PC-9 (cell line): ENCODE results near the gene ISG15. TPM values are rescaled to one million over a fixed set of nuclear protein-coding genes. Genes with fewer than 3 reads are reported as not detected.
"Not testable (repeated sequence)": the region's sequence is repeated elsewhere in the genome, so short reads cannot be mapped to it uniquely, and the experiment has no call there.

Source experiments
- BruUV-seq: library from RNA; stranded (reverse); fragments of 400-500 nt; replicated peaks from 2 replicates; lab custom pipeline; 2021; lab: Mats Ljungman, UMichigan
- CTCF ChIA-PET: fragments of 300-600 bp; sonication (Branson Sonifier 250); formaldehyde crosslinking; loops from one replicate; lab custom pipeline; 2022; ENCODE audit warnings: antibody characterized with exemption; lab: Charles Lee
- POLR2A ChIA-PET: fragments of 300-600 bp; sonication (Branson Sonifier 250); formaldehyde crosslinking; loops from one replicate; lab custom pipeline; 2022; ENCODE audit warnings: antibody characterized with exemption; ENCODE audit not compliant: unreplicated experiment; lab: Charles Lee
- DNase-seq, 2 experiments: peaks; one replicate each; pipeline versions ENCODE4 v3.0.0 to v3.0.0-alpha.2; 2015 to 2022; ENCODE audit warnings: mixed read lengths in 1 of 2
- H2AFZ ChIP-seq: fragments of 200-600 bp; sonication (generic); 2 replicates; pipeline ENCODE4 v1.8.1; 2017; ENCODE audit warnings: antibody characterized with exemption
- H3F3A ChIP-seq: fragments of 200-600 bp; sonication (generic); 2 replicates; pipeline ENCODE4 v1.8.1; 2017; ENCODE audit warnings: antibody characterized with exemption, mild to moderate bottlenecking, low read depth; ENCODE audit not compliant: insufficient read depth
- H3K27ac ChIP-seq: fragments of 200-600 bp; sonication (generic); 2 replicates; pipeline ENCODE4 v1.6.1; 2016; ENCODE audit warnings: mixed run types
- H3K27me3 ChIP-seq: fragments of 200-600 bp; sonication (generic); 2 replicates; pipeline ENCODE4 v1.6.1; 2016; ENCODE audit warnings: low read depth, mixed run types; ENCODE audit not compliant: insufficient read depth
- H3K36me3 ChIP-seq: fragments of 200-600 bp; sonication (generic); 2 replicates; pipeline ENCODE4 v1.6.1; 2016; ENCODE audit warnings: low read depth, mixed run types
- H3K4me1 ChIP-seq: fragments of 200-600 bp; sonication (generic); replicated peaks from 2 replicates; pipeline ENCODE4 v1.6.1; 2016; ENCODE audit warnings: mixed run types; ENCODE audit not compliant: insufficient read depth
- H3K4me2 ChIP-seq: fragments of 200-600 bp; sonication (generic); 2 replicates; pipeline ENCODE4 v1.6.1; 2017; ENCODE audit warnings: mixed run types
- H3K4me3 ChIP-seq: fragments of 200-600 bp; sonication (generic); 2 replicates; pipeline ENCODE4 v1.6.1; 2016; ENCODE audit warnings: mixed run types
- H3K79me2 ChIP-seq: fragments of 200-600 bp; sonication (generic); 2 replicates; pipeline ENCODE4 v1.6.1; 2017; ENCODE audit warnings: low read depth, mixed run types
- H3K9me2 ChIP-seq: fragments of 200-600 bp; sonication (generic); 2 replicates; pipeline ENCODE4 v1.8.1; 2017; ENCODE audit warnings: mild to moderate bottlenecking; ENCODE audit not compliant: insufficient read depth
- H3K9me3 ChIP-seq: fragments of 200-600 bp; sonication (generic); 2 replicates; pipeline ENCODE4 v1.8.1; 2016; ENCODE audit warnings: low read depth; ENCODE audit not compliant: insufficient read depth
- H4K20me1 ChIP-seq: fragments of 200-600 bp; sonication (generic); 2 replicates; pipeline ENCODE4 v1.8.1; 2017; ENCODE audit not compliant: insufficient read depth
- EZH2 ChIP-seq: fragments of 200-600 bp; sonication (generic); IDR thresholded peaks from 2 replicates; pipeline ENCODE4 v1.8.0; 2017; ENCODE audit warnings: antibody characterized with exemption, low read depth
- intact Hi-C: fragments of 100-400 bp; cut with micrococcal nuclease; formaldehyde crosslinking; loops from one replicate; pipeline ENCODE4 v1.10.0; 2022; ENCODE audit not compliant: unreplicated experiment
- total RNA-seq: library from RNA; stranded (reverse); gene quantifications from 2 replicates; pipeline ENCODE4 v1.2.3, GENCODE V29; 2021
- TF ChIP-seq, protein P1 (sequence below): fragments of 200-600 bp; sonication (generic); conservative IDR thresholded peaks from 2 replicates; pipeline ENCODE4 v1.6.1; 2017; ENCODE audit warnings: mixed run types, antibody characterized with exemption, mild to moderate bottlenecking, moderate library complexity

Gene ISG15
- total RNA-seq, 1 experiment from 2014 or later, result 20.9 TPM

DNA sequence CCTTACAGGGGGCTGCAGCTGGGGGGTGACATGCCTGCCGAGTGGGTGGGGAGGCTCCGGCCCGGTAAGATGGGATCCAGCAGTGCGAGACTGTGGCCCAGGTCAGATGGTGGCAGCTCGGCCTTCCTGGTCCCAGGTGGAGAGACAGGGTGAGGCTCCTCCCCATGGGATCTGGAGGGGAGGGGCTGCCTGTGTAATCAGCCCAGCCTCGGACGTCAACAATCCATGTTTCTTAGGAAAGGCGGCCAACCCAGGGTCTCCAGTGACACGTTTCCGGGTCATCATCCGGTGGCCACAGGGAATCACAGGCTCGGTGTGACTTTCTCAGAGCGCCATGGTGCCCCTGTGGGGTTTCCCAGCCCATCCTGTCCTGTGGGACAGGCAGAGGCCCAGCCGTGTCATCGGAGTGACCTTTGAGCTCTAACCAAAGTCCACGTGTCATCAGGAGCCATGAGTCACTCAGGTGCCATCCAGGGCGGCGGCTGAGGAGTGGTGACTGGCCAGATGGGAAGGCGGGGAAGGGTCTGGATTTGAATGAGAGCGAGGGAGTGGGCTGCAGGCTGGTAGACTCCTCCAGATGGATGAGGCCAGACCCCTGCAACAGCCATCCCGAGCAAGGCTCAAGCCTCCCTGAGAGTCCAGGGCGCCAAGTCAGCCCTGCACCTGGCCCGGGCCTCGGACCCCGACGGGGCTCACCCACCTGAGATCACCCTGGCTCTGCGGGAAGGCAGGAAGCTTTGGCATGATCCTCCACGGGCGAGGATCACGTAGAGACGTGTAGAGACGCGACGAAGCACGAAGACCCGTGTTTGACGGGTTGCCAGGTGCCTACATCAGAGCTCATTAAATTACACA lies 6.8 kb upstream of the ISG15 start:
- intact Hi-C loops, result loop anchor here (10.0 kb wide), 1 partner anchor 298 kb away; the partner anchor contains the start of genes ACAP3 and PUSL1
- no TSS peak for BruUV-seq
- POLR2A ChIA-PET, result interaction anchor here (0.6 kb wide), 1 partner anchor 58 kb away, joined by 12 read pairs; no protein-coding TSS in a partner anchor
- Histone ChIP-seq H3K4me1 (peaks cover 15% of the 10 kb centered on the region), H3K4me3 (peak overlapping the region; percentile 23; the same call in 1 of the 2 replicates), H3K9me2 (no peaks in the 10 kb centered on the region), H2AFZ (no peak overlapping the region), H3K4me2 (peak overlapping the region; percentile 66), H3F3A (peaks cover 25% of the 10 kb centered on the region; the same call in 1 of the 2 replicates), H3K27ac (peak overlapping the region; percentile 48), H3K36me3 (no peaks in the 10 kb centered on the region), H3K9me3 (no peaks in the 10 kb centered on the region), H3K79me2 (peaks cover 13% of the 10 kb centered on the region), H3K27me3 (no peaks in the 10 kb centered on the region), H4K20me1 (peaks cover 6% of the 10 kb centered on the region; the same call in 1 of the 2 replicates)
- CTCF ChIA-PET, result no interaction called here
- TF ChIP-seq, protein P1, sequence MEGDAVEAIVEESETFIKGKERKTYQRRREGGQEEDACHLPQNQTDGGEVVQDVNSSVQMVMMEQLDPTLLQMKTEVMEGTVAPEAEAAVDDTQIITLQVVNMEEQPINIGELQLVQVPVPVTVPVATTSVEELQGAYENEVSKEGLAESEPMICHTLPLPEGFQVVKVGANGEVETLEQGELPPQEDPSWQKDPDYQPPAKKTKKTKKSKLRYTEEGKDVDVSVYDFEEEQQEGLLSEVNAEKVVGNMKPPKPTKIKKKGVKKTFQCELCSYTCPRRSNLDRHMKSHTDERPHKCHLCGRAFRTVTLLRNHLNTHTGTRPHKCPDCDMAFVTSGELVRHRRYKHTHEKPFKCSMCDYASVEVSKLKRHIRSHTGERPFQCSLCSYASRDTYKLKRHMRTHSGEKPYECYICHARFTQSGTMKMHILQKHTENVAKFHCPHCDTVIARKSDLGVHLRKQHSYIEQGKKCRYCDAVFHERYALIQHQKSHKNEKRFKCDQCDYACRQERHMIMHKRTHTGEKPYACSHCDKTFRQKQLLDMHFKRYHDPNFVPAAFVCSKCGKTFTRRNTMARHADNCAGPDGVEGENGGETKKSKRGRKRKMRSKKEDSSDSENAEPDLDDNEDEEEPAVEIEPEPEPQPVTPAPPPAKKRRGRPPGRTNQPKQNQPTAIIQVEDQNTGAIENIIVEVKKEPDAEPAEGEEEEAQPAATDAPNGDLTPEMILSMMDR, result no peak
- TF ChIP-seq EZH2, result no peak
- DNase-seq, result peak; percentile 67 to 80

DNA sequence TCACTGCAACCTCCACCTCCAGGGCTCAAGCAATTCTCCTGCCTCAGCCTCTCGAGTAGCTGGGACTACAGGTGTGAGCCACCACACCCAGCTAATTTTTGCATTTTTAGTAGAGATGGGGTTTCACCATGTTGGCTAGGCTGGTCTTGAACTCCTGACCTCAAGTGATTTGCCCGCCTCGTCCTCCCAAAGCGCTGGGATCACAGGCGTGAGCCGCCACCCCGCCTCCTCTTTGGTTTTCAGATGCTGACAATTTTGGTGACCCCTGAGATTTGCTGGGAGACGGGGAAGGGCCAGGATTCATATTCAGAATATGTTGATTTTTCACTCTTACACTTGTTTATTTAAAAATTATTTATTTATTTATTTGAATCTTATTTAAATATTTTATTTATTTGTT lies 3.2 kb upstream of the ISG15 start:
- H3K27me3 ChIP-seq, BruUV-seq, POLR2A ChIA-PET, H3K9me2 ChIP-seq, H2AFZ ChIP-seq, H3K4me2 ChIP-seq, H3K27ac ChIP-seq, intact Hi-C loops, H3K9me3 ChIP-seq, DNase-seq, H3K36me3 ChIP-seq, H3K79me2 ChIP-seq, H3K4me3 ChIP-seq, H4K20me1 ChIP-seq, CTCF ChIA-PET: not testable (repeated sequence)
- Histone ChIP-seq H3F3A (peaks cover 29% of the 10 kb centered on the region), H3K4me1 (peaks cover 27% of the 10 kb centered on the region)

DNA sequence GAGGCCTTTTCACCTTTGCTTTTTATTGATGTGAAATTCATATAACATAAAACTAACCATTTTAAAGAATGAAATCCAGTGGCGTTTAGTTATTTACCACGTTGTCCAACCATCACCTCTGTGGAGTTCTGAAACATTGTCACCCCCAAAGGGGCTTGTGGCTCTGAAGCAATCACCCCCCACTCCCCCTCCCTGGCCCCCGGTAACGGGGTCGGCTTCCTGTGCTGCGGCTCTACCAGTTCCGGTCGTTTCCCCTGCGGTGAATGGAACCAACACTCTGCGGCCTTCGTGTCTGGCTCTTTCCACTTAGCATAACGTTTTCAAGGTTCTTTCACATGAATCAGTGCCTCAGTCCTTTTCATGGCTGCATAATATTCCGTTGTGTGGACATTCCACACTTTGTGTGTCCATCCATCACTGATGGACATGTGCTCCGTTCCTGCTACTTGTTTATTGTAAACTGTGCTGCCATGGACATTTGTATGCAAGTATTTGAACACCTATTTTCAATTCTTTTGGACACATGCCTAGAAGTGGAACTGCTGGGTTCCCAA lies 1.8 kb upstream of the ISG15 start:
- Histone ChIP-seq H4K20me1 (no peaks in the 10 kb centered on the region), H3K4me2 (no peak overlapping the region), H3K36me3 (no peaks in the 10 kb centered on the region), H3K9me3 (no peaks in the 10 kb centered on the region), H3K27me3 (no peaks in the 10 kb centered on the region), H3K79me2 (no peaks in the 10 kb centered on the region), H3F3A (peaks cover 36% of the 10 kb centered on the region), H3K4me1 (peaks cover 17% of the 10 kb centered on the region), H3K4me3 (no peak overlapping the region), H2AFZ (no peak overlapping the region), H3K27ac (no peak overlapping the region), H3K9me2 (no peaks in the 10 kb centered on the region)
- TF ChIP-seq, protein P1, result no peak
- no peak for TF ChIP-seq EZH2
- ChIA-PET POLR2A (no interaction called here), CTCF (no interaction called here)
- no TSS peak for BruUV-seq
- DNase-seq, result no peak
- intact Hi-C loops, result no loop called here

DNA sequence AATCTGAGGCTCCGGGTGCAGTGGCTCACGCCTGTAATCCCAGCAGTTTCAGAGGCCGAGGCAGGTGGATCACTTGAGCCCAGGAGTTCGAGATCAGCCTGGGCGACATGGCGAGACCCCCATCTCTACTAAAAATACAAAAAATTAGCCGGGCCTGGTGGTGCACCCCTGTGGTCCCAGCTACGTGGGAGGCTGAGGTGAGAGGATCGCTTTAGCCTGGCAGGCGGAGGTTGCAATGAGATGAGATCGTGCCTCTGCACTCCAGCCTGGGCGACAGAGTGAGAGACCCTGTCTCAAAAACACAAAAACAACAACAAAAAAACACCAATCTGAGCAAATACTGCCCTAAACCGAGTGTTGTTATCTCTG lies 577 bp upstream of the ISG15 start:
- CTCF ChIA-PET, result interaction anchor here (0.9 kb wide), 1 partner anchor 50 kb away, joined by 3 read pairs; no protein-coding TSS in a partner anchor
- H3K4me1 ChIP-seq, result peaks cover 12% of the 10 kb centered on the region
- POLR2A ChIA-PET, H3K9me2 ChIP-seq, H3K27me3 ChIP-seq, H3K9me3 ChIP-seq, BruUV-seq, H4K20me1 ChIP-seq, H3K36me3 ChIP-seq, H3K79me2 ChIP-seq, DNase-seq: not testable (repeated sequence)
- H3K4me2 ChIP-seq, result peak overlapping the region; percentile 87
- H3K27ac ChIP-seq, result peak overlapping the region; percentile 74
- H3F3A ChIP-seq, result peaks cover 32% of the 10 kb centered on the region
- peak overlapping the region; percentile 65 for H3K4me3 ChIP-seq
- H2AFZ ChIP-seq, result peak overlapping the region; percentile 67; the same call in 1 of the 2 replicates
- intact Hi-C loops, result loop anchor here (1.0 kb wide), 1 partner anchor 11 kb away; no protein-coding TSS in a partner anchor
